ENCODE results near the gene SMCO1.
A peak's percentile ranks its signal among the peaks of the same experiment; 100 is the strongest.
"Not testable (repeated sequence)": the region's sequence is repeated elsewhere in the genome, so short reads cannot be mapped to it uniquely, and the experiment has no call there.

The SMCO1 gene, protein sequence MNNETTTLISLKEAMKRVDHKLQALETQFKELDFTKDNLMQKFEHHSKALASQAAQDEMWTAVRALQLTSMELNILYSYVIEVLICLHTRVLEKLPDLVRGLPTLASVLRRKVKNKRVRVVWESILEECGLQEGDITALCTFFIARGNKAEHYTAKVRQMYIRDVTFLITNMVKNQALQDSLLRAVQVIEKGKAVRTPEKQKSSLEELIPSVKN

DNA sequence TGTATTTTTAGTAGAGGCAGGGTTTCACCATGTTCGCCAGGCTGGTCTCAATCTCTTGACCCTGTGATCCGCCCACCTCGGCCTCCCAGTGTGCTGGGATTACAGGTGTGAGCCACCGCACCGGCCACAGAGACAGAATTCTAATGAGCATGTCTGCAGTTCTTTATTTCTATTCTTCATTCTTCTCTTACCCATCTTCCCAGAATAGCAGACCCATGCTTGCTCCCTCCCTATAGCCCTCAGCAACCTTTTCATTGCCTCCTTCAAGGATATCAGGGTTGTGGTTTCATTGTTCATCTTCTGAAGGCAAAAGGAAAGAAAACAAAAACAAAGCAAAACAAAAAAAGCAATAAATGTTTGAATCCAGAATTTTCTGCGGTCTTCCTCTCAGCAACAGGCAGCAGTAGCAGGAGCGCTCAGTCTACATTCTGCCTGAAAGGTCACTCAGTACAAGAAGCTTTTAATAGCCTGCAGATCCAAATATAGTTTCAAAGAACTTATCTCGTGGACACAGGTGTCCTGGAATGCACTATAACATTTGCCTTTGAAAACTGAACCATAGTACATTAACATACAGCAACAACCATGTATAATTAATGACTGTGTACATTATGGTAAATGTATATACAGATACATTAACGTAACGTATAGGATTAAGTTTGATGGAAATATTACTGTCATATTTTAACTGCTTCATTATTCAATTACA lies at the start of gene SMCO1:
TSS of gene SMCO1 (minus strand) at position 434 of the 709 bp plus-strand sequence. CDS start at position 297, 137 bp downstream.
- DNase-seq (ENCODE audit: low read depth) = no peak

DNA sequence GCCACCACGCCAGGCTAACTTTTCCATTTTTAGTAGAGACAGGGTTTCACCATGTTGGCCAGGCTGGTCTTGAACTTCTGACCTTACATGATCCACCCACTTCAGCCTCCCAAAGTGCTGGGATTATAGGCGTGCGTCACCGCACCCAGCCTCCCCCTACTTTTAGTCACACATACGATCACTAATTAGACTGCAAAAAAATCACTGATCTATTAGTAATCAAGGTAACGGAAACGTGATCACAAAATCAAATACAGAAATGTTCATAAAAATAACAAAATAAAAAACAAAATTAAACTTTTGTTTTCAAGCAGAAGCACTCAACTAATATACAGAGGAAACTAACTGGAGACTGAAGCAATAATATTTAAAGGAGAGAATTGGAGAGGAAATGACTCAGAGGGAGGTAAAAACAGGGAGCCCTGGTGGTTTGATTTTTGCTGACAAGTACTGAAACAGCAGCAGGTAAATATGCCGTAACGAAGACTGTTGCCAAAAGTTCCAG lies 48.6 kb upstream of the SMCO1 start:
- no peak for DNase-seq (ENCODE audit: low read depth)

DNA sequence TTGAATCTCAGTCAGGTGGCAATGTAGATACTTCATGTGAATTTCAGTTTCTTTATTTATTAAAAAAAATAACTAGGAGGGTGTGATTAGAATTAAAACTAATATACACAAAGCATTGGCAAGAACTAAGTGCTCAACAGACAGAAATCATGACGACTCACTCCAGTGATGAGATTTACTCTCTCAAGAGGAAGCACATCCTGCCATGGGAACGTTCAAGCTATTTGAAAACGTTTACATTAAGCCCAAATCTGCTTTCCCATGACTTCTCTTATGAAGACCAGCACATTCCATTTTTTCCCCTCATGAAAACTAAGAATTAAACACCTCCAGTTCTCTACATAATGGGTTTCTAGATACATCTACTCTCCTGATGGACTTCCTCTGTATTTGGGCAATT lies 44.7 kb upstream of the SMCO1 start:
- DNase-seq (ENCODE audit: low read depth) = no peak

DNA sequence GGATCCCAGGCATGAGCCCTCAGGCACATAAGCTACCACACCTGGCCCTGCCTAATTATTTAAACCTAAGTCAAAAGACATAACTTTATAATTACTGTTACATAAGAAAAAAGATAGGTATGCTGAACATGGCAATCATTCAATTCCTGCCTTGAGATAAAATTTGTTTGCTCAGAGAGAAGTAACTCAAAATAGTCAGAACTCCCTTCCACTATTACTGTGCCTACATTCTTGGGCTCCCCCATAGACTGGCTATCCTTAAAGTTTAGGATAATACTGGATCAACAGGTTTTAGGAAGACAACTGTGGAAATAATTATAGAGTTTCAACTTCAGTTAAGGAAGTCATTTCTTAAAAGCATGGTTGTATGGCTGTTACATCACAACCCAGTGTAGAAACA lies 43.3 kb upstream of the SMCO1 start:
- DNase-seq (ENCODE audit: low read depth) = no peak

DNA sequence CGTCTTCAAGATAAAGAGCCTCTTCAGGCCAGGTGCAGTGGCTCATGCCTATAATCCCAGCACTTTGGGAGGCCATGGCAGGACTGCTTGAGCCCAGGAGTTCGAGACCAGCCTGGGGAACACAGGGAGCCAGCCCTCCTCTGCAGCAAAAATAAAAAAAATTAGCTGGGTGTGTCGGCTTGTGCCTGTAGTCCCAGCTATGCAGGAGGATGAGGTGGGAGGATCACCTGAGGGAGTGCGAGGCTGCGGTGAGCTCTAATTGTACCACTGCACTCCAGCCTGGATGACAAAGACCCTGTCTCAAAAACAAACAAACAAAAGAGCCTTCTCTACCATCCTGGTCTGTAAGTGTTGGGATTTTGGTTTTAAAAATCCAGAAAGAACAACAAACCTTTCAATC lies 42.1 kb upstream of the SMCO1 start:
- no peak for DNase-seq (ENCODE audit: low read depth)

DNA sequence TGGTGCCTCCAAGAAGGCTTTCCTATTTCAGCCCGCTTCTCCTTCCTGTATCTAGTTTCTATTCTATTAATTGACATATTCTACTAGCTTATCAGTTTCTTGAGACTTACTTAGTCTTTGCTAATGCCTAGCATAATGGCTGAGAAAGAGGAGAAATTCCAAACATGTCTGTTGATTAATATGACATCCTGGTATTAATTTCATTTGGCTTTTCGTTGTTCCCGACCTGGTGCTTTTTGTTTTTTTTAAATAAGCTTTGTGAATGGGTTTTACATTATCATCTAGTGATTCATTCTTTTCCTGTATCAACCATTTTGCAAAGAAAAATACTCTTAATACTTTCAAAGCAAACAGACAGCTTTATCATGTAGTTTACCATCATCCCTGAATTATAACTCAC lies 40.1 kb upstream of the SMCO1 start:
- no peak for DNase-seq (ENCODE audit: low read depth)

DNA sequence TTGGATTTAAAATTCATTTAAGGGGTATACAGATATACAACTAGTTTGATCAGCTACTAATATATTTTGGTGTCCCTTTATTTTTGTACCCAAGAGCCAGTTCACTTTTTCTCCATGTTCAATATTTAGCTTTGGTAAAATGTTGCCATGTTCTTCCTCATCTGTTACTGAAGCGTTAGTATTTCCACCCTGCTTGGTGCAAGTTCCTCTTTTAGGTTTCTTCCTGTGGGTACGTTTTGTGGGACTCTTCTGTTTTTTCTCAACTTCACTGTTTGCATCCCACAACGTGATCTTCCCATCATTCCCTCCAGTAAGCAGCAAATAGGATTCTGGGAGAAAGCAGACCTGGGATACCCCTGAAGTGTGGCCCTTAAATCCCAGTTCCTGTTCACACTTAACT lies 39.1 kb upstream of the SMCO1 start:
- no peak for DNase-seq (ENCODE audit: low read depth)

DNA sequence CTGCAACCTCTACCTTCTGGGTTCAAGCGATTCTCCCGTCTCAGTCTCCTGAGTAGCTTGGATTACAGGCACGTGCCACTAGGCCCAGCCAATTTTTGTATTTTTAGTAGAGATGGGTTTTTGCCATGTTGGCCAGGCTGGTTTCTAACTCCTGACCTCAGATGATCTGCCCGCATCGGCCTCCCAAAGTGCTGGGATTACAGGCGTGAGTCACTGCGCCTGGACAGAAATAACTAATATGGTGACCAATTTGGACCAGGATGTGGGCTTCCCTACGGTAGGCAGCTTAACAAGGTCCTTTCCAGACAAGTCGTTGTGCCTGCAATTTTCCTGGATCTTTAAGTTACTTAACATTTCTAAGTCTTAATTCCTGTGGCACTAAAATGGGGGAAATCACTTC lies 38.4 kb upstream of the SMCO1 start:
- no peak for DNase-seq (ENCODE audit: low read depth)

DNA sequence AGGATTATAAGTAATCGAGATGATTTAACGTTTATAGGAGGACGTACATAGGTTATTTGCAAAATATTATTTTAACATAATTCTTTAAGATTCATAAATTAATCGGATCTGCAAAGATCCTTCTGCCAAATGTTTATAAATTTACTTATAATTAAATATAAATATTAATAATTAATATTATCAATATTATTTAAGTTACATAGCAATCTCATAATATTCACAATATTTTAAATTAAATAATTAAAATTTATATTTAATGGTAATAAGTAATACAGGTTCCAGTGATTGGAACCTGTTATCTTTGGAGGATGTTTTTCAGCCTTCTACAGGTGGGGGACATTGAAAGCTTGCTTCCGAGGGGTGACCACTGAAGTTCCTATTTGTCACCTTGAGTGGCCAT lies 37.1 kb upstream of the SMCO1 start:
- DNase-seq (ENCODE audit: low read depth) = no peak

DNA sequence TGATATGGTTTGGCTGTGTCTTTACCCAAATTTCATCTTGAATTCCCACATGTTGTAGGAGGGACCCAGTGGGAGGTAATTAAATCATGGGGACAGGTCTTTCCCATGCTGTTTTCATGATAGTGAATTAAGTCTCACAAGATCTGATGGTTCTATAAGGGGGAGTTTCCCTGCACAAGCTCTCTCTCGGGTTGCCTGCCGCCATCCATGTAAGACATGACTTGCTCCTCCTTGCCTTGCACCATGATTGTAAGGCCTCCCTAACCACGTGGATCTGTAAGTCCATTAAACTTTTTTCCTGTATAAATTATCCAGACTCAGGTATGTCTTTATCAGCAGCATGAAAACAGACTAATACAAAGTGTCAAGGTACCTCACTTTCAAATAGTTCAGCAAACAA lies 35.0 kb upstream of the SMCO1 start:
- not testable (repeated sequence) for DNase-seq (ENCODE audit: low read depth)

DNA sequence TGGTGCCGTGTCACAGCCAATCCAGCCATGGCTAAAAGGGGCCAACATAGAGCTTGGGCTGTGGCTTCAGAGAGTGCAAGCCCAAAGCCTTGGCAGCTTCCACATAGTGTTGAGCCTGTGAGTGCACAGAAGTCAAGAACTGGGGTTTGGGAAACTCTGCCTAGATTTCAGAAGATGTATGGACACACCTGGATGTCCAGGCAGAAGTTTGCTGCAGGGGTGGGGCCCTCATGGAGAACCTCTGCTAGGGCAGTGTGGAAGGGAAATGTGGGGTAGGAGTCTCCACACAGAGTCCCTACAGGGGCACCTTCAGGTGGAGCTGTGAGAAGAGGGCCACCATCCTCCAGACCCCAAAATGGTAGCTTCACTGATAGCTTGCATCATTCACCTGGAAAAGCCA lies 34.2 kb upstream of the SMCO1 start:
- DNase-seq (ENCODE audit: low read depth) = not testable (repeated sequence)

DNA sequence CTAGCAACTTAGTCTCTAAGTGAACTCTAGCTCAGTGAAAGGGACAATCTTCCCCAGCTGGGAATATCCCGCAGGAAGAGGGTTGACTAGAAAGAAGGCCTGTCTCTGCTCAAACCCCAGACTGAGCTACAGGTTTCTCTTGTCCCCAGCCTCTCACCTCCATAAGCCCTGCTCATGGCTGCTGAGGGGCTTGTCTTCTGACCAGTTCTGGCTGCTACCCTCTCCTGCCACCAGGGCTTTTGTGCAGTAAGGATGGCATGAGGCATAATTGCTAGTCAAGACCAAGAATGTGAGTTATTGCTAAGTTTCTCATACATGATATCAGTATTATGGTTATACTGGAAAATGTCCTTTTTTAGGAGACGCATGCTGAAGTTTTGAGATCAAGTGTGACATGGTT lies 31.9 kb upstream of the SMCO1 start:
- DNase-seq (ENCODE audit: low read depth) = no peak

DNA sequence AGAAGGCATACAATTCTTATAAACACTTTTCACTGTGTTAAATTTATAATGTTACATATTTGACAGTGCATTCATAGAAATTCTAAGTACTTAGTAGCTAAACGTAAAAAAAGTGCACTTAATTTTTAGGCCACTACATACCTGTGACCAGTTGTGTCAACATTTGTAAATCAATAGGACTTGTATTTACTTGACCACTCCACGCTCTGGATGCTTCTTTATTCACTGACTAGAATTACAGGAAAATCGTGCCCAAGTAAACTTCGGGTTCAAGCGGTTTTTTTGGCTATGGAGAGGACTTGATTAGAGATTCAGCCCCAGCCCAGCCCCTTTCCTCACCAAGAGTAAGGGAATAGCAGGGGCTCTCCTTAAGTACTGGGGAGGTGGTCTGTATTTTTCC lies 31.4 kb upstream of the SMCO1 start:
- DNase-seq (ENCODE audit: low read depth) = no peak

DNA sequence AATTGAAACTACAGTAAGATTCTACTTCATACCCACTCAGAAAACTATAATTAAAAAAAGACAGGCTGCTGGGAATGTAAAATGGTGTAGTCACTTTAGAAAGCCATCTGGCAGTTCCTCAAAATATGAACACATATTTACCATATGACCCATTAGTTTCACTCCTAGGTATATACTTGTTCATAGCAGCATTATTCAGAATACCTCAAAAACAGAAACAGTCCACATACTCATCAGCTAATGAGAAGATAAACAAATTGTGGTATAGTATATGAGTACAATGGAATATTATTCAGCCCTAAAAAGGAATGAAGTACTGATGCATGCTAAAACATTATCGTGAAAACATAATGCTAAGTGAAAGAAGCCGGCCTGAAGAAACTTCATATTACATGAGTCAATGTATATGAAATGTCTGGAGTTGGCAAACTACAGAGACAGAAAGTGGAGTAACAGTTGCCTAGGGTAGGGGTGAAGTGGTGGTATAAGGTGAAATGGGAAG lies 29.4 kb upstream of the SMCO1 start:
- DNase-seq (ENCODE audit: low read depth) = no peak

DNA sequence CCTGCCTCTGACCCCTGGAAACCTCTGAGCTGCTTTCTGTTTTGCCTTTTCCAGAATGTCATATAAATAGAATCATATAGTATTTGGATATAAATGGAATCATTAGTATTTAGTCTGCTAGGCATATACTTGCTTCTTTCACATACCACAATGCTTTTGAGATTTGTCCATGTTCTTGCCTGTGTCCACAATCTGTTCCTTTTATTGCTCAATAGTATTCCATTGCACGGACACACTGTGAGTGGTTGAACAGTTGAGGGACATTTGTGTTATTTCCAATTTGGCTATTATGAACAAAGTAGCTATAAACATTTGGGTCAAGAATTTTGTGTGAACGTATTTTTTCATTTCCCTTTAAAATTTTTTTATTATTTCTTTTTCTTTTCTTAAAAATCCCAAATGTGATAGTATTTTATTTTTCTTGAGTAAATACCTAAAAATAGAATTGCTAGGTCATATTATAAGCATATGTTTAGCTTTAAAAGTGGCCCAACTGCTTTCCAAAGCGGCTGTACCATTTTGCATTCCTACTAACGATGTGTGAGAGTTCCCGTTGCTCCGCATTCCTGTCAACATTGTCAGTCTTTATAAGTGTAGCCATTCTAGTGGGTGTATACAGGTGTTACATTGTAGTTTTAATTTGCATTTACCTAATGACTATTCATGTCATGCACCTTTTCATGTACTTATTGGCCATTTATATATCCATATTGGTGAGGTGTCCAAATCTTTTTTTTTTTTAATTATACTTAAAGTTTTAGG lies 26.7 kb upstream of the SMCO1 start:
- no peak for DNase-seq (ENCODE audit: low read depth)

DNA sequence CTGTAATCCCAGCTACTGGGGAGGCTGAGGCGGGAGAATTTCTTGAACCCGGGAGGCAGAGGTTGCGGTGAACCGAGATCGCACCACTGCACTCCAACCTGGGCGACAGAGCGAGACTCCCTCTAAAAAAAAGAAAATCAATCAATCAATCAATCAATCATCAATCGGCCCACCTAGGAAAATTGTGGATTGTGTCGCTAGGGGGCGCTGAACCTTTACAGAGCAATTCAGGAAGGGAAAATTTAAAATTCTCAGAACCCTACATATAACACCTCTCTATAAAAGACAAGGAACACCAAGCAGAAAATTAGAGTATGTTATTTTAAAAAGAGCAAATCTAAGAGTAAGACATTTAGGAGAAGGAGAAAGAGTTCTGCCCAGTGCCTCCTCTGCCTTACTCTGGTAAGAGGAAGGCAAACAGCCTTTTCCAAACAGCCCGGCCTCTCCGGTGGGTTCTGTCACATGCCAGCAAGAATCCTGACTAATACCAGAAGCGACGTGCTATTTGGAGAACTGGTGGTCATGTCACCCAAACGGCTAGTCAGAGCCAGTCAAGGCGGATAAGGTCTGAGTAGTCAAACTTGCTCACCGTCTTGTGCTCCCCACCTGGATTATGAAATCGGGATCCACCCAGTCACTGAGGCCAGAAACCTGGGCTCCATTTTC lies 22.3 kb upstream of the SMCO1 start:
- peak; percentile 52 for DNase-seq (ENCODE audit: low read depth)

DNA sequence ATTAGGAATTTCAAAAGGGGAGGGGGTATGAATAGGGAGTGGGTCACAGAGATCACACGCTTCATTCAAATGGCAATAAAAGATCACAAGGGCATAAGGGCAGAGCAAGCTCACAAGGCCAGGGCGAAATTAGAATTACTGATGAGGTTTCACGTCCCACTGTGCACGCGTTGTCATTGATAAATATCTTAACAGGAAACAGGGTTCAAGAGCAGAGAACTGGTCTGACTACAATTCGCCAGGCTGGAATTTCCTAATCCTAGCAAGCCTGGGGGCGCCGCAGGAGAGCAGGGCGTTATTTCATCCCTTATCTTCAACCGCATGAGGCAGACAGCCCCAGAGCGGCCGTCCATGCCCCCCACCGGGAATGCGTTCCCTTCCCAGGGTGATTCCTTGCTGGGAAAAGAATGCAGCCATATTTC lies 18.1 kb upstream of the SMCO1 start:
- no peak for DNase-seq (ENCODE audit: low read depth)

DNA sequence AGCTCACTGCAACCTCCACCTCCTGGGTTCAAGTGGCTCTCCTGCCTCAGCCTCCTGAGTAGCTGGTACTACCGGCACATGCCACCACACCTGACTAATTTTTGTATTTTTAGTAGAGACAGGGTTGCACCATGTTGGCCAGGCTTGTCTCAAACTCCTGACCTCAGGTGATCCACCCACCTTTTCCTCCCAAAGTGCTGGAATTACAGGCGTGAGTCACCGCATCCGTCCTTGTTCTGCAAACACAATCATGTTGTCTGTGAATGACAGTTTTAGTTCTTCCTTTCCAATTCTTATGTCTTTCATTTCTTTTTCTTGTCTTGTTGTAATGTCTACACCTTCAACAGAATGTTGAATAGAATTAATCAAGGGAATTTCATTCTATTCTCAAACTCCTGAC lies 16.3 kb upstream of the SMCO1 start:
- DNase-seq (ENCODE audit: low read depth) = no peak

DNA sequence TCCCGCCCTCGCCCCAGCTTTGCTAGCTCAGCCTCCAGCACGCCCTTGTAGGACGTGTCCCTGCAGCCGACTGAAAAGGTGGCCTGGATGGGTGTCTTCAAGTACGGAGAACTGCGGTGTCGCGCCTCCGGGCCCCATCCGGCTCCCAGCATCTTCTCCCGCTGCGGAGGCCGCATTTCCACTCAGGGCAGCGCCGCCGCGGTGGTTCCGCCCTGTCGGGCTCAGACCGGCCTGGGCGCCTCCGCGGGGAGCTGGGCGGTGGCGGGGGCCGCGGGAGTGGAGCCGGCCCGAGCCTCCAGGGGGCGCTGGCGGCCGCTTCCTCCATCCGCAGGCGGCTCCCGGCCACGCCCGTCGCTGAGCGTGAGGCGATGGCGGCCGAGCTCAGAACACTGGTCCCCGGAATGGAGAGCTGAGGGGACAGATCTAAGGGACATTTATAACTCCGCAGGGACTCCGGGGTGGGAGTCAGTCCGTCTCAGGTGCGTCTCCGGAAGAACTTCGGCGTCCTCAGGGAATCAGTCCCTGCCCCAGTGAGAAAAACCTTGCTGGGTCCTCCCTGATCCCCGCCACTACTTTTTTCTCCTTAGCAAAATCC lies 13.6 kb upstream of the SMCO1 start:
- DNase-seq (ENCODE audit: low read depth) = peak; percentile 77

DNA sequence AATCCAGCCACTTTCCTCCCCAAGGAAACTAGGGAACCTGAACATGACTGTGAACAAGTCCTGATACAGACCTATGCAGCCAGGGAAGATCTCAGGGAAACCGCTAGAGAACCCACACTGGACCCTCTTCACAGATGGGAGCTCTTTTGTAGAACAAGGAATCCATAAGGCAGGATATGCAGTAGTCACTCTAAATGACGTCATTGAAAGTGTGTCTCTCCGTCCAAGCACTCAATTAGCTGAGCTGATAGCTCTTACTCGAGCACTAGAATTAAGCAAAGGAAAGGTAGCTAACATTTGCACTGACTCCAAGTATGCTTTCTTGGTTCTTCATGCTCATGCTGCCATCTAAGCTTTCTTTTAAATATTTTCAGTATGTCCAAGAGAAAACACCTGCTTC lies 10.0 kb upstream of the SMCO1 start:
- no peak for DNase-seq (ENCODE audit: low read depth)

DNA sequence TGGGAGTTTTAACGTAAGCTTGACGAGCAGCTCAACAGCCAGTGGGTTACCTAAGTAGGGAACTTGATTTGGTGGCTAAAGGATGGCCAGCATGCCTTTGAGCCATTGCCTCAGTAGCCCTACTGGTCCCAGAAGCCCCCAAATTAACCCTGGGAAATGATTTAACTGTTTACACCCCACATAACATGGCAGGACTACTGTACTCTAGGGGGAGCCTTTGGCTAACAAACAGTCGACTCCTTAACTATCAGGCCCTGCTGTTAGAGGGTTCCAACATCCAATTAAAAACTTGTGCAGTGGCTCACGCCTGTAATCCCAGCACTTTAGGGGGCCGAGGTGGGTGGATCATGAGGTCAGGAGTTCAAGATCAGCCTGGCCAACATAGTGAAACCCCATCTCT lies 9.4 kb upstream of the SMCO1 start:
- DNase-seq (ENCODE audit: low read depth) = no peak

DNA sequence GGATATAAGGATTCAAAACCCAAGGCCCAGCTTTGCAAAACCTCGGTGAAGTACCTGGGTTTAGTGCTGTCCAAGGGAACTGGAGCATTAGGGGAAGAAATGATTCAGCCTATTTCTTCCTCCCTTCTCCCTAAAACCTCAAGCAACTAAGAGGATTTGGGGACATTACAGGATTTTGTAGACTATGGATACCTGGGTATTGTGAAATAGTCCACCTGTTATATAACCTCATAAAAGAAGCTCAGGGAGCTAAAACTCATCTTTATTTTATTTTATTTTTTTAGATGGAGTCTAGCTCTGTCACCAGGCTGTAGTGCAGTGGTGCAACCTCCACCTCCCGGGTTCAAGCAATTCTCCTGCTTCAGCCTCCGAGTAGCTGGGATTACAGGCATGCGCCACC lies 8.7 kb upstream of the SMCO1 start:
- DNase-seq (ENCODE audit: low read depth) = no peak
